Stomach (tissue), 9 donors: Measurements from ENCODE around the gene HDLBP. TPM values are rescaled to one million over a fixed set of nuclear protein-coding genes. Genes with fewer than 3 reads are reported as not detected.

ENCODE experiments used
- DNase-seq, 2 donors: peaks; one replicate each; pipeline versions ENCODE4 v3.0.0 to v3.0.0-alpha.2; 2013 to 2019
- H3K27ac ChIP-seq, 5 donors: fragments of 200-600 bp in 4 of 5; sonication (generic) in 4 of 5; one replicate each; pipeline ENCODE4 v1.5.1; 2013 to 2019; ENCODE audit warnings: mild to moderate bottlenecking in 1 of 5, moderate library complexity in 1 of 5
- H3K27me3 ChIP-seq, 3 donors: fragments of 200-600 bp; sonication (generic); one replicate each; pipeline ENCODE4 v1.5.1; 2017 to 2019; ENCODE audit warnings: mixed run types in 1 of 3
- H3K36me3 ChIP-seq, 4 donors: fragments of 200-600 bp; sonication (generic); 1 replicate in 3 of 4; 2 replicates in 1 of 4; pipeline ENCODE4 v1.5.1; 2016 to 2019
- H3K4me1 ChIP-seq, 4 donors: fragments of 200-600 bp; sonication (generic); one replicate each; pipeline ENCODE4 v1.5.1; 2016 to 2019
- H3K4me3 ChIP-seq, 4 donors: fragments of 200-600 bp; sonication (generic) in 3 of 4; one replicate each; pipeline ENCODE4 v1.5.1; 2016 to 2019; ENCODE audit warnings: mild to moderate bottlenecking in 1 of 4
- H3K9me3 ChIP-seq, 4 donors: fragments of 200-600 bp; sonication (generic); one replicate each; pipeline ENCODE4 v1.5.1; 2016 to 2019
- CTCF ChIP-seq, 7 experiments: fragments of 450-650 bp in 4 of 7; fragments of 200-600 bp in 3 of 7; sonication (generic) in 3 of 7; IDR thresholded peaks; one replicate each; pipeline ENCODE4 v1.5.1; 2016 to 2019; ENCODE audit warnings: antibody characterized with exemption in 7 of 7, control low read depth in 2 of 7, mild to moderate bottlenecking in 1 of 7
- EP300 ChIP-seq: sonication (generic); formaldehyde crosslinking; IDR thresholded peaks from one replicate; pipeline ENCODE4 v1.6.1; 2017; ENCODE audit warnings: antibody characterized with exemption
- POLR2A ChIP-seq, 4 donors: fragments of 450-650 bp; IDR thresholded peaks; one replicate each; pipeline ENCODE4 v1.6.1; 2016; ENCODE audit warnings: antibody characterized with exemption in 4 of 4, control low read depth in 2 of 4, mild to moderate bottlenecking in 1 of 4, moderate library complexity in 1 of 4
- POLR2AphosphoS5 ChIP-seq, 3 donors: sonication (generic); formaldehyde crosslinking; IDR thresholded peaks; one replicate each; pipeline ENCODE4 v1.6.1; 2016; ENCODE audit warnings: antibody characterized with exemption in 3 of 3
- WGBS, 5 donors: extraction: QIAGEN DNeasy Blood & Tissue Kit in 3 of 5; methylation state at CpG; one replicate each; pipeline versions ENCODE4 v1.1.5 to v1.1.7; 2013 to 2018; 5-methylcytosine and 5-hydroxymethylcytosine counted together
- intact Hi-C: fragments of 100-400 bp; cut with DNase I; formaldehyde crosslinking; loops from one replicate; pipeline ENCODE4 v1.15.1; 2023; ENCODE audit warnings: low total_unique reads
- polyA plus RNA-seq, 3 donors: library from polyadenylated mRNA; stranded (reverse); fragments of 200-250 nt; gene quantifications; one replicate each; pipeline ENCODE4 v1.2.3, GENCODE V29; 2013
- total RNA-seq, 5 donors: library from RNA; depleted of rRNA; stranded (reverse); fragments of >200 nt; gene quantifications; one replicate each; pipeline versions ENCODE4 v1.1.0 to v1.2.3, GENCODE V29; 2014 to 2016
- donor health status: healthy with polysubstance abuse.
- donor health status: Bipolar disorder and iron deficiency.
- donor health status: healthy.

Gene HDLBP
- total and polyA plus RNA-seq, 8 donors, result 171 to 752 (median 397) TPM

- intact Hi-C loops, result no loop called here
- peak overlapping the region; percentile 96 to 100 (median 98) for H3K27ac ChIP-seq
- no peak for TF ChIP-seq POLR2AphosphoS5 (IDR thresholded peaks at IDR 0.05)
- no peak for TF ChIP-seq CTCF (IDR thresholded peaks at IDR 0.05)
- TF ChIP-seq POLR2A (IDR thresholded peaks at IDR 0.05), result no peak
- no peak for TF ChIP-seq EP300
- peak overlapping the region; percentile 79 to 88 (median 87) for H3K4me3 ChIP-seq
- no peaks in the 10 kb centered on the region for H3K36me3 ChIP-seq
- 4 to 10% (median 4%) methylated on average over 4 of the region's 4 CpGs for WGBS, 5 donors
- no peaks in the 10 kb centered on the region for H3K9me3 ChIP-seq
- DNase-seq, result no peak
- peaks cover 68 to 82% (median 75%) of the 10 kb centered on the region in 4 donors for H3K4me1 ChIP-seq
- H3K27me3 ChIP-seq, result no peaks in the 10 kb centered on the region
Observed at GRCh38 chr2:241316825-241317224, 1.4 kb upstream of the HDLBP start.

- TF ChIP-seq POLR2A (IDR thresholded peaks at IDR 0.05) (peak in 1 of 4 donors; percentile 8), POLR2AphosphoS5 (IDR thresholded peaks at IDR 0.05) (peak in 2 of 3 donors; percentile 4 to 68), CTCF (IDR thresholded peaks at IDR 0.05) (no peak), EP300 (no peak)
- H3K4me3 ChIP-seq, result peak within 1 kb of the TSS; percentile 79 to 88 (median 87)
- 0 to 1% (median 0%) methylated on average over 28 to 75 of the region's 75 CpGs for WGBS, 5 donors
- peak within 1 kb of the TSS; percentile 98 to 100 (median 98) for H3K27ac ChIP-seq
- peaks cover 60 to 82% (median 69%) of the 10 kb centered on the region in 4 donors for H3K4me1 ChIP-seq
- H3K27me3 ChIP-seq, result no peaks in the 10 kb centered on the region
- DNase-seq, result no peak
- no peaks in the 10 kb centered on the region for H3K9me3 ChIP-seq
- intact Hi-C loops, result no loop called here
- H3K36me3 ChIP-seq, result no peaks in the 10 kb centered on the region
Observed at GRCh38 chr2:241315879-241316631, 583 bp upstream of the HDLBP start, which contains the start of gene SEPTIN2. TSS of gene SEPTIN2 (plus strand) at chr2:241315925. CDS start at chr2:241324233, 8,308 bp downstream.

- peaks cover 50 to 82% (median 63%) of the 10 kb centered on the region in 4 donors for H3K4me1 ChIP-seq
- DNase-seq, result no peak
- H3K27ac ChIP-seq, result peak overlapping the region; percentile 98 to 100 (median 98)
- H3K4me3 ChIP-seq, result peak overlapping the region; percentile 79 to 88 (median 87)
- no peaks in the 10 kb centered on the region for H3K36me3 ChIP-seq
- no peaks in the 10 kb centered on the region for H3K27me3 ChIP-seq
- TF ChIP-seq POLR2AphosphoS5 (IDR thresholded peaks at IDR 0.05) (no peak), CTCF (IDR thresholded peaks at IDR 0.05) (peak in 1 of 7 experiments; percentile 30), EP300 (no peak), POLR2A (IDR thresholded peaks at IDR 0.05) (no peak)
- intact Hi-C loops, result no loop called here
- no peaks in the 10 kb centered on the region for H3K9me3 ChIP-seq
- 2 to 9% (median 2%) methylated on average over 14 to 38 of the region's 38 CpGs for whole genome bisulfite sequencing, 5 donors
Observed at GRCh38 chr2:241314226-241315092, 1.0 kb downstream of the HDLBP start.

GRCh38 chr2:241313543-241314095 lies 1.9 kb downstream of the HDLBP start:
- intact Hi-C loops, result no loop called here
- H3K4me3 ChIP-seq, result peak overlapping the region in 2 of 4 donors; percentile 87

More at GRCh38 chr2:241313543-241314095, 1.9 kb downstream of the HDLBP start:
- no peak for TF ChIP-seq POLR2AphosphoS5 (IDR thresholded peaks at IDR 0.05)
- no peak for TF ChIP-seq CTCF (IDR thresholded peaks at IDR 0.05)
- TF ChIP-seq POLR2A (IDR thresholded peaks at IDR 0.05), result no peak
- no peak for TF ChIP-seq EP300
- H3K27ac ChIP-seq, result peak overlapping the region in 3 of 5 donors; percentile 98 to 100 (median 99)
- peak in 1 of 2 donors; percentile 36 for DNase-seq
- WGBS, 5 donors, result 66 to 80% (median 75%) methylated on average over 8 of the region's 8 CpGs
- H3K36me3 ChIP-seq, result peaks cover 0 to 3% (median under 1%) of the 10 kb centered on the region in 4 donors
- no peaks in the 10 kb centered on the region for H3K27me3 ChIP-seq
- H3K9me3 ChIP-seq, result no peaks in the 10 kb centered on the region
- peaks cover 46 to 82% (median 62%) of the 10 kb centered on the region in 4 donors for H3K4me1 ChIP-seq
